Placental pericyte (primary cell): ENCODE data around the gene PSRC1. TPM values are rescaled to one million over a fixed set of nuclear protein-coding genes. Genes with fewer than 3 reads are reported as not detected.

ENCODE experiments used
- total RNA-seq: library from RNA; depleted of rRNA; stranded (reverse); fragments of >200 nt; gene quantifications from 2 replicates; pipeline ENCODE4 v1.2.3, GENCODE V29; 2012

The PSRC1 gene
- total RNA-seq: 2.4 and 31.5 TPM in 2 replicates

GRCh38 chr1:109282952-109283747 is at the start of gene PSRC1:
PSRC1 (minus strand) TSS chr1:109283145.

GRCh38 chr1:109306832-109307273 is 23.9 kb upstream of the PSRC1 start, which contains the start of gene MYBPHL:
MYBPHL (minus strand) TSS chr1:109307011; CDS start chr1:109306991, 20 bp downstream.

GRCh38 chr1:109248797-109249629 is 33.9 kb downstream of the PSRC1 start, which contains the start of gene CELSR2:
CELSR2 (plus strand) TSS chr1:109249539; CDS start chr1:109250080, 541 bp downstream.

Other genes starting within 250 kb of the PSRC1 start
- gene WDR47, start 241.0 kb downstream of the PSRC1 start, total RNA-seq: 13.8 and 23.6 TPM in 2 replicates
- gene TAF13, start 207.1 kb downstream of the PSRC1 start, total RNA-seq: 102 and 219 TPM in 2 replicates
- 22.1 and 24.5 TPM in 2 replicates for gene TMEM167B, start 192.4 kb downstream of the PSRC1 start, total RNA-seq
- 0.22 and 0.43 TPM in 2 replicates for gene ELAPOR1, start 169.0 kb downstream of the PSRC1 start, total RNA-seq
- 232 and 490 TPM in 2 replicates for gene SARS1, start 69.2 kb downstream of the PSRC1 start, total RNA-seq
- 1.3 and 1.8 TPM in 2 replicates for gene CELSR2, start 33.6 kb downstream of the PSRC1 start, total RNA-seq
- gene MYBPHL, start 23.9 kb upstream of the PSRC1 start, total RNA-seq: not detected in 2 replicates
- gene SORT1, start 114.8 kb upstream of the PSRC1 start, total RNA-seq: 18.2 and 21.5 TPM in 2 replicates
- gene PSMA5, start 143.3 kb upstream of the PSRC1 start, total RNA-seq: 57.4 and 70.7 TPM in 2 replicates
- gene SYPL2, start 183.4 kb upstream of the PSRC1 start, total RNA-seq: 0.44 and 1.6 TPM in 2 replicates
- gene ATXN7L2, start 200.8 kb upstream of the PSRC1 start, total RNA-seq: 2.0 and 4.0 TPM in 2 replicates
- 4.8 and 6.7 TPM in 2 replicates for gene CYB561D1, start 210.9 kb upstream of the PSRC1 start, total RNA-seq
- 0.43 and 1.1 TPM in 2 replicates for gene AMIGO1, start 226.6 kb upstream of the PSRC1 start, total RNA-seq